Measurements from ENCODE around the gene PATJ. TPM values are rescaled to one million over a fixed set of nuclear protein-coding genes. Genes with fewer than 3 reads are reported as not detected.

The PATJ gene
- total RNA-seq, 1 experiment from 2014 or later, result 11.2 TPM

DNA sequence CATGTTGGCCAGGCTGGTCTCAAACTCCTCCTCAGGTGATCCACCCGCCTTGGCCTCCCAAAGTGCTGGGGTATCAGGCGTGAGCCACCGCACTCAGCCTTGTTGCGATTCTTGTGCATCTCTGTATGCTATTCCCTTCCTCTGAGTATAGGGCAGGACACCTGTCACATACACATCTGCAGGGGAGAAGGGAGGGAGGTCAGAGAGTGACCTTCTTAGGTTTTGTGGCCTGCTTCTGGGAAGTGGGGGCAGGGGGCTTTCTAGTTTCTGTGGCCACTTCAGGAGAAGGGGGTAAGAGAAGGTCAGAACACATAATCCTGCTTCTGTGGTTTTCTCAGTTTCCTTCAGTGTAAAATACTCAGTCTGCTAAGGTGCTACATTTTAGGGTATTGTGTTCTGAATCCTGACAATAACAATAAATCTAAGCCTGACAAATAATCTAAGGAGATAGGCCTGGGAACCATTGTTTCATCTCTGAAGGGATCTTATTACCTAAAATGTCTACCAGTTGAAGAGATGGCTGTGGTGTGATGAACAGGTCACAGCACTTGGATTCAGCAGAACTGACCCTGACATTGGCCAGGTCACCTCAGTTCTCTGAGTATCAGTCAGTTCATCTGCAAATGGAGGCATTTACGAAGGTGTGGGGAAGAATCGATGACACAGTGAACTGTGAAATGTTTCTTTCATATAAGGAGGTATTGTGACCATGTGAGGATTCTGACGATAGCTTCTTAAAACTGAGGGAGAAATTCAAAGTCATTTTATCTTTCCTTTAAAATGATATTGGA lies 239.8 kb downstream of the PATJ start:
- DNase-seq (ENCODE audit: low spot score), result no peak

DNA sequence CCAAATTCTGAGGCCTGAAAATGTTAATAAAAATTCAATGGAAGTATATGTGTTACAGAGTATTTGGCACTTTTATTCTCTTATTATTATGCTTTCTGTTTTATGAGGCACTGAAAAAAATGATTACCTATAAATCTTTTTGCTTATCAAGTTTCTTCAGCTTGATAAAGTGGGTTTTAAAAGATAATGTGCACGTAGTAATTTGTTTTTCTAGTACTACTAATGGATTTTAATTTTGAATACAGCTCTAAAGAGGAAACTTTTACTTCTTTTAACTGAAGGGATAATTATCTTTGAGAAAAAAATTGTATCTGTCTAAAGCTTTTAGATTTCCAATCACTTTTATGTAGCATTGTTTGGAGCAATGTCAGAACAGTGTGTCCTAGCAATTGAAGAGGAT lies 241.0 kb downstream of the PATJ start:
- DNase-seq (ENCODE audit: low spot score), result no peak

DNA sequence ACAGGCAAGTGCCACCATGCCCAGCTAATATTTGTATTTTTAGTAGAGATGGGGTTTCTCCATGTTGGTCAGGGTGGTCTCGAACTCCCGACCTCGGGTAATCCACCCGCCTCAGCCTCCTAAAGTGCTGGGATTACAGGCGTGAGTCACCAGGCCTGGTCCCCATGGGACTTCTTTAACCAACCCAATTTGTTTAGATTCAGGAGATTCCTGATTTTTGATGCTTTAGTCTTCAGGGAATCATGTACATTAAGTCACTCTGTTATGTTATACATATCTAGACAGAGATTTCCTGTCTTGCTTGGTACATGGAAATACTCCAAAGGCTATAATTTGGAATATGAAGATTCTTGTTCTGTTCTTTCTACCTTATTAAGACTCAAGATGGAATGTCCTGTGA lies 250.0 kb downstream of the PATJ start:
- no peak for DNase-seq (ENCODE audit: low spot score)

DNA sequence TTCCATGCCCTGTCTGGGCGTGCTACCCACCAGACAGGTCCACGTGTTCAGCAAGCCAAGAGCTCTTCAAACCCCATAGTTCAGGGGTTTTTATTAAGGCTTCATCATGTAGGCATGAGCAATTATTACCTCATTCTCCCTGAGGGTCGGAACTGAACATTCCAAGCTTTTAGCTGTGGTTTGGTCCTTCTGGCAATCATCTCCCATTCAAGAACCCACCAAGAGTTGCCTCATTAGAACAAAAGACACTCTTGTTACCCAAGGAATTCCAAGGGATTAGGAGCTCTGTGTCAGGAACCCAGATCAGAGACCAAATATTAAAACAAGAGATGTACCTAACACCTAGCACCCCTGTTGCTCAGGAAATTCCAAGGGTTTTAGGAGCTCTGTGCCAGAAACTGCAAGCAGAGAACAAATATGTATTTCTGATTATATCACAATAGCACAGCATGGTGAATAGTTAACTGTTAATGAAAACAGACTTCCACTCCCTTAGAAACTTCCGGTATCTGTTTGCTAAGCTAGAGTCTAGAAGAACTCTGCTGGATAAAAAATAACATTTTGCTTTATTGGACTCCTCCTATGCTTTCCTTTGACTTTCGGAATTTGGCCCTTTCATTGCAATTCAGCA lies 251.2 kb downstream of the PATJ start:
- DNase-seq (ENCODE audit: low spot score), result no peak

DNA sequence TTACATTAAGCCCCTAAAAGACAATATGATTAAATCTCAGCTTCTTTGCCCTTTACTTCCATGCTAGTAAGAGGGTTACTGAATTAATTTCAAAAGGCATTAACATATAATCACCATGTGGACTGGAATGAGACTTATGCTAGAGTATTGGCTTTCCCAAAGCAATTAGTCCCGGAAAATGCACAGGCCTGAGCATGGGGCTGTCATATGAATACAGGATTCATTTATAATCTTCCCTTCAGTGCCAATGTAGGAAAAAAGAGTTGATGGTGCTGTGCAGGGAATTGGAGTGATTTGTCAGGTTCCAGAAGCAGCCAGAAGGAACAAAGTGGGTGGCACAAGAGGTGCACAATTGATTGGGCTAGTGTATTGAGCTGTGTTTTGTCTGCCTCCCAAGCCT lies 253.4 kb downstream of the PATJ start:
- DNase-seq (ENCODE audit: low spot score), result no peak

DNA sequence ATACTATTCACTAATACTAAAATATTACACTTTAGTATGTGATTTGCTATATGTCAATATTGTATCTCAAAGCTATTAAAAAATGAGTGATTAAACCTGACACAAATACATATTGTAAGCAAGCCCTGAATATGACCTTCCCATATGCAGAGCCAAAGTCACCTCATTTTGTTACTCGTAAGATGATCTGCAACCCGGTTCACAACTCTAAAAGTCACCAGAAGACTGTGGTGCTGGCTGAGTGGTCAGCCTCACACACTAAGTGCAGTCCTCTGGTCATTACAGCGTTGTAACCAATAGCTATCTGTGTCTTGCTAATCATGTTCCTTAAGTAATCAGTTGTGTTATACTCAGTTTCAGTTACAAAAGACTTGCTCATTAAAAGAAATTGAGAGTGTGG lies 254.8 kb downstream of the PATJ start:
- no peak for DNase-seq (ENCODE audit: low spot score)

DNA sequence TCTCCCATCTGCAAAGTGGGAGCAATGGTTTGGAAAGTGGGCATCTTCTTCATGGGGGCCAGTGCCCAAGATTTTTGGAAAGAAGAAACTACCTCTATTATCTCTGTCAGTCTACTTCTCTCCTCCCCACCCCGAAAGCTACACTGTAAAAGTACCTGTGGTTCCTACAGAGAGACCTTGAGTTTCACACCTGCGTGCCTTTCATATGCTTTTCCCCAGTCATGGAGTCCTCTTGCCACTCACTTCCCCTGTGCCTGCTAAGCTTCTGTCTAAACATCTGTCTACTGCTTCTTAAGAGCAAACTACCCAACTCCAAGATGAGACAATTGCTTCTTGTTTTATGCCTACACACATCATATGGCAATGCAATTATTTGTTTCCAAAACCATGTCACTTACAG lies 261.5 kb downstream of the PATJ start:
- no peak for DNase-seq (ENCODE audit: low spot score)

DNA sequence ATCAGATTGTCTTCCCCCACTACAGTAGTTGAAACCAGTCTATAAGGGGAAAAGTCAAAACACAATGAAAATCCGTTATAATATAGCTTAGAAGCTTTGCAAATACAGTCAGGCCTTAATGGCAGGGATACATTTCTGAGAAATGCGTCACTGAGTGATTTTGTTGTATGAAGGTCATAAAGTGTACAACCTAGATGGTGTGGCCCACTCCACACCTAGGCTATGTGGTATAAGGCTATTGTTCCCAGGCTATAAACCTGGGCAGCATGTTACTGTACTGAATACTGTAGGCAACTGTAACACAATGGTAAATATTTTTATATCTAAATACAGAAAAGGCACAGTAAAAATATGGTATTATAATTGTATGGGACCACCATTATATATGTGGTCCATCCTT lies 264.4 kb downstream of the PATJ start:
- no peak for DNase-seq (ENCODE audit: low spot score)

DNA sequence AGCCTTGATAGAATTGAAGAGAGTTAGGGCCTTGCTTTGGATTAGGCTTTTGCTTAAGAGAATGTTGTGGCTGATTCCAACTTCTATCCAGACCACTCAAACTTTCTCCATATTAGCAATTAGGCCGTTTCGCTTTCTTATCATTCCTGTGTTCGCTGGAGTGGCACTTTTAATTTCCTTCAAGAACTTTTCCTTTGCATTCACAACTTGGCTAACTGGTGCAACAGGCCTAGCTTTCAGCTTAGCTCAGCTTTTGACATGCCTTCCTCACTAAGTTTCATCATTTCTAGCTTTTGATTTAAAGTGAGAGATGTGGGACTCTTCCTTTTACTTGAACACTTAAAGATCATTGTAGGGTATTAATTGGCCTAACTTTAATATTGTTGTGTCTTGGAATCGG lies 268.7 kb downstream of the PATJ start:
- no peak for DNase-seq (ENCODE audit: low spot score)

DNA sequence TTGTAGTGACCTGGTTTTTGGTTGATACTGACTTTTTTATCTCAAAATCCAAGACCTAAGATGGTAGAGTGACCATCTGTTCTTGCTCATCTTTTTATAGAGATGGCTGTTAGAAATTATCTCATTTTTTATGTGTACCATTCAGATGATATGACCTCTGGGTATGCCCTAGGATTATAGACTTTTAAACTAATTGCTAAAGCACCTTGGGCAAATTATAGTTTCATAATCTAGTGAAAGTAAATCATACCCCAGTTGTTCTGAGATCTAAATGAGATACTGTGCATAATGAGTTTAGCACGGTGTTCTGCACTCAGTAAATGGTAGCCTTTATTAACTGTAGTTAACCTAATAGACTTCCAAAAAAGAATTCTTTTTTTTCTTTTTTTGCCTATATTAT lies 269.8 kb downstream of the PATJ start:
- DNase-seq (ENCODE audit: low spot score), result no peak

DNA sequence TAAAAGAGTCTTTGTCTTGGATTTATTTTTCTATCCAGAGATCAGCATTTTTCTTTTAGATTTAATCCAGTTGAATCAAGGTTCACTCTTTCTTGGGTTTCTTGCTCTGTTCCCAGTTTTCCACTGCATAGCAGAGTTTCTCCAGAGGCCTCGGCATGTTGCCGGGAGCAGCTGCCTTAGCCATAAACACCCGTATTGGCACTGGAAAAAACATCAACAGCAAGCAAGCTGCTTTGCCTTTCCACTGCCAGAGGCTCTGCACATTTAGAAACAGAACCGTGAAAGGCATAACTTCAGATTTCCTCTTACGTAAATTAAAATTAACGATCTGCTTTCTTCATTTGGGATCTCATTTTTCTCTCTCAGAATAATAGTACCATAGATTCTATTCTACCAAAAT lies 270.6 kb downstream of the PATJ start:
- DNase-seq (ENCODE audit: low spot score), result no peak

DNA sequence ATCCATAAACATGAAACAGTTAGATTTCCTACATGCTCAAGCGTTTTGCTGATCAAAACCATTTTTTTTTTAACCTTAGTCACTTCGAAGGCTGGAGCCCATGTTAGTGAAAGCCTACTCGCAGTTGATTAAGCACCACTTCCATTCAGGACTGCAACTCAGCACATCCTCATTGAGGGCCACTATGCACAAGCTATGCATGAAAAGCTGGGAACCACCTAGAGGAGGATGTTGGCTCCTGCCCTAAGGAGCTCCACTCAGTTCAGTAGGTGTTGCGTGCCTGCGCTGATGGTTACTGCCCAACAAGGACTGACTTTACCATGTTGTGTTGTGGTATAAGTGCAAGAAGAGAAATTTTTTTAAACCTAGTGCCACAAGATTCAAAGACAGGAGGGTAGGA lies 271.0 kb downstream of the PATJ start:
- no peak for DNase-seq (ENCODE audit: low spot score)

DNA sequence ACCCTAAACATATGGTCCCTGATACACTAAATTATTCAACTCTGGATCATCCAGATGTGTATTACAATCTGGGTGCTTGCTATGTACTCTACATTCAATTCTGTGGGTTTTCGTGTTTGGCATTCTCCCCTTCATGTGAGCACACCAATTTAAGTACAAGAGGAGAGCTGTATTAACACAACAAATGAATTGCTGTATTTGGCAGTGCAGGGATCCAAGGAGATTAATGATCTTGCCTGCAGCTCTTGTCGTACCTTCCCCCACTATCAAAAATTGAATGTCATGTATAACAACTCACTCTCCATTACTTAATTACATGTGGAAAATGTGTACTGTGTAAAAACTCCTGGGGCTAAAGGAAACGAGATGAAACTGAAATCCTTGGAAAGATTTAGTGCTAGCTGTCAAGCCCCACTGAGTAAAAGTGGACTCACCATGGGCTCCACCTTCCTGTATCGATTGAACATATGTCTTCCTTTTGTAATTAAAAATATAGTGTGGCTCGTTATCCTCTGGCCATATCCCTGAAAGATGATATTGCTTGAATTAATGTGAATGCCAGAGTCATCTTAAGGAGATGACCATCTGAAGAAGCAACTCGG lies 280.2 kb downstream of the PATJ start:
- DNase-seq (ENCODE audit: low spot score), result no peak

DNA sequence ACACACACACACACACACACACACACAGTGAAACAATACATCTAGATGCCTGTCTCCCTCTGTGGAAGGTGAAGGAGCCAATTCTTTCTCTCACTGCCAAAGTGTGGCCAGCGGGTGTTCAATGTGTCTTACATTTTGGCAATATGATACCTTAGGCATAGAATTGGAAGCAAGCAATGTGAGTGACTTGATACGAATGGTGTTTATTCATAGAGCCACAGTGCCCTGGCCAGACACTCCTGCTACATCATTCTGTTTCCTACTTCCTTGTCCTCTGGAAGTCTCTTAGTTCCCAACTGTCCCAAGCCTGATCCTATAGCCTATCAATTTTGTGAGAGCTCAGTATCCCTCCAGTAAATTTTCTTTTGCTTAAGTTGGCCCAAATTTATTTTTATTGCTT lies 282.4 kb downstream of the PATJ start:
- DNase-seq (ENCODE audit: low spot score), result no peak

DNA sequence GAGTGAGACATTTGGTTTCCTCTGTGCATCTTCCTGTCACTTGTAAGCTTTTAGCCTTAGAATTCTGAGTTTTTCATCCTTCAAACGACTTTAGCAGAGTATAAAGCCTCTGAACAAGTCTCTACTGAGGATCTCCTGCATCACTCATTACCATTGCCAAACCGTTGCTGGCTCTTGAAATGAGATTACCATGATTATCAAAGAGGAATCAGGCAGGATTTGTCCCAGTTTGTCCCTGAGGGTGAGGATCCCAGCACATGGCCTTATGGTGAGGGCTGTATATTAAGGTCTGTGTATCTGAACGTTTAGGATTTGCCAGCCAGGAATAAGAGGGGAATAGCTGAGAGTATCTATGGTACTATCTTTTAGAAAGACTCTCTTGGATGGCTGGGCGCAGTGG lies 282.9 kb downstream of the PATJ start:
- DNase-seq (ENCODE audit: low spot score), result no peak

DNA sequence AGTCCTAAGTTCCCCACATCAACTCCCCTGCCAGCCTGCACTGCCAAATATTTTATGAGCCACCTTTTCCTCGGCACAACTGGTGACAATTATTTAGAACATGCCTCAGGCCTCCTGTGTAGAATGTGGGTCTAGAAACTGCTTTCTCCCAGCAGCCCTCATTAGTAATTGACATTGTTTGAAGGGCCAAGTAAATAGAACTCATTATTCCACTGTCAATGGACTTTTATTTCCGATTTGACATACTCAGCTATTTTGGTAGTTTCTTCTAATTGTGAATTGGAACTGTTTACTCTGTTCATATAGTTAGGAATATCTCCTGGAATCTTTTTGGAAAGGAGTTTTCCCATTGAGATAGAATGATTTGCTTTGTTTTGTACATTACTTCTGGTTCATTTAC lies 283.6 kb downstream of the PATJ start:
- no peak for DNase-seq (ENCODE audit: low spot score)

DNA sequence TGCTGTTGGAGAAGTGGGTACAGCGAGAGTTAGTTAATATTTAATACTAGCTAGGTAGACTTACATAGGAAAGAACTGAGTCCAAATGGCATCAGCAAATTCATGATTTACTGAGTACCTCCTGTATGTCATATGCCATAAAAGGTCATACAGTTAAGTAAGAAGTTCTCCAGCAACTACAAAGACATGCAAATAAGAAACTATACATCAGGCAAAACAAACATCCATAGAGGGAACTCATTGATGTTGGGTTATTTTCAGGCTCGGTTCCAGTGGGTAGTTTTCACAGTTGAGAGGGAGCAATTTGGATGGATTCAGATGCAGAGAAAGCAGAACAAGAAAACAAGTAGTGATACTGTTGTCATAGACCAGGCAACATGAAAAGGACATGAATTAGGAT lies 287.4 kb downstream of the PATJ start:
- DNase-seq (ENCODE audit: low spot score), result no peak

DNA sequence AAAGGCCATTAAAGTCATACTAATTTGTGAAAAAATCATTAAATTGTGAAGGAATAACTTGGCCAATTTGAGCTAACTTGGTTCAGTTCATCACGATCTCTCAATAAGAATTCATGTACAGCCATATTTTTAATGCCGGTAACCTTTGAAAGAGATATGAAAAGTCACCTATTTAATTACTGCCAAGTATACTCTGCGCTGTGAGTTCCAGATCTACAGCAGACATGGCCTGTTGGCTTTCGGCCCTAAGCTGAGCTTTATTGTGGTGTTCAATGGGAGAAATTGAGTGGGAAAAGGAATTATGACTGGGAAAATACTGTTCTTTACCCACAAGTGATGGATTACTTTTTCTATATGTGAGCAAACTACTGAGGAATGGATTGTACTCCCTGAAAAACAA lies 292.5 kb downstream of the PATJ start:
- no peak for DNase-seq (ENCODE audit: low spot score)

DNA sequence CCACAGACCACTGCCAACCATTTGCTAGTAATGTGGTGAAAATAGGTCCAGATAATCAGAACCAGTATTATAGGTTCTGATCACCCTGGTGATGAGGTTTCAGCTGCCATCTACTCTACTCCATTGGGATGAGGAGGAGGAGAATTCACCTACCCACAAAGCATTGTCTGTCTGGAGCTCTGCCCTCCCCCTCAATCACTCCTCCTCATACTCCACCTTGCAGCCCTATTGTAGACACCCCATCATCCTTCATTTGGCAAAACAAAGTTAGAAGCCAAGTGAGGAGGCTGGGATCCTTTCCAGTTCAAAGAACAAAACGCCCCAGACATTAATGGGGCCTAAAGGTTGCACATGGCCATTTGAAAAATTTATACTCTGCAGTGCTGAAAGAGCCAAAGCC lies 295.0 kb downstream of the PATJ start:
- DNase-seq (ENCODE audit: low spot score), result no peak

DNA sequence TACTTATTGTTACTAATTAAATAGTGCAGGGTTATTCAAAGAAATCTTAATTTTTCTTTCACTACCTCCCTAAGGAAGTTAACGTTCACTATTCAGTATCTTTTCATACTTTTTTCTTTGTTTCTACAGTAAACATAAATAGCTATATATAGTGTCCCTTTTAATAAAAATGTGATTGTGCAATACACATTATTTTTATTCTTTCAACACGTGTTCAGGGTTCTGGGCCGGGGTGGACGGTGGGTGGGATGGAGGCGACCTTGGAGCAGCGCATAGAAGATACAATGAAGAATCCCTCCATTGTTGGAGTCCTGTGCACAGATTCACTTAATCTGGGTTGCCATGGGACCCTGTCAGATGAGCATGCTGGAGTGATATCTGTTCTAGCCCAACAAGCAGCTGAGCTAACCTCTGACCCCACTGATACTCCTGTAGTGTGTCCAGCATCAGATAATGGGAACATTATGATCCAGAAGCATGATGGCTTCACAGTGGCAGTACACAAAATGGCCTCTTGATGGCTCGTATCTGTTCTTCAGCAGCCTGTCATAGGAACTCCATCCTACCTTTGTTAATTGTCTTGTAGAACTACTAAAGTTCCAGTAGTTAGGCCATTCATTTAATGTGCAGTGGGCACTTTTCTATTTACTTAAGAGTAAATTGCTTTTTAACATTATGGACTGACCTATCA lies 296.5 kb downstream of the PATJ start:
- DNase-seq (ENCODE audit: low spot score), result no peak

DNA sequence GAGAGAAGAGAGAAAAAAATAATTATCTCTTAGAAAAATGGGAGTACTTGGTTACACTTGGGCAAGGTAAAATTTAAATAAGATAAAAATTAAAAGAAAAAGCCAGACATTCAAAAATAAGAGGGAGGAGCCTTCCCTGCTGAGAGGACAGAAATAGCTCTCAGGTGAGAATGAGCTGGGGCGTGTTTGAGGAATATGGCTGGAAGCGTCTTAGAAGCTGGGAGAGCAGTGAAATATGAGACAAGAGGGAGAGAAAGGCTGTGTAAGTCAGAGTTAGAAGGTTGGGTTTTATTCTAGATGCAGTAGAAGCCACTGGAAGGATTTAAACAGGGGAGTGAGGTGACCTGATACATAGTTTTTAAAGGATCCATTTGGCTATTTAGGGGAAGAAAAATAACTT lies 298.2 kb downstream of the PATJ start:
- no peak for DNase-seq (ENCODE audit: low spot score)

DNA sequence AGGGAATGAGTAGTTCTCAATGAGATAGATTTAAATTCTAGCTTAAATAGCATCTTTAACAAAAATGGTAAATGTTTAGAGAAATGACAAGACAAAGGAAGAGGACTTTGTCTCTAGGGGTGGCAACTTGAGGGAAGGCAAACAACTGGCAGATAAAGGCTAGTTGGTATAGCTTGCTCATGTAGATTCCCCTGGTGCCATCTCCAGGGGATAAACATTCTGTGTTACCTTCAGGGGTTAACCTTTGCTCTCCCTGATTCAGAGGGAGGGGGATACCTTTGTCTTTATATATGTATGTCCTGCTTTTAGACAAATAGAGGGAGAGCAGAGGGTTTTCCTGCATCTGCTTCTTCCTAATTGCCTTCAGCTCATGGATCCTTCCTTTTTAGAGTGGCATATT lies 298.7 kb downstream of the PATJ start:
- no peak for DNase-seq (ENCODE audit: low spot score)

DNA sequence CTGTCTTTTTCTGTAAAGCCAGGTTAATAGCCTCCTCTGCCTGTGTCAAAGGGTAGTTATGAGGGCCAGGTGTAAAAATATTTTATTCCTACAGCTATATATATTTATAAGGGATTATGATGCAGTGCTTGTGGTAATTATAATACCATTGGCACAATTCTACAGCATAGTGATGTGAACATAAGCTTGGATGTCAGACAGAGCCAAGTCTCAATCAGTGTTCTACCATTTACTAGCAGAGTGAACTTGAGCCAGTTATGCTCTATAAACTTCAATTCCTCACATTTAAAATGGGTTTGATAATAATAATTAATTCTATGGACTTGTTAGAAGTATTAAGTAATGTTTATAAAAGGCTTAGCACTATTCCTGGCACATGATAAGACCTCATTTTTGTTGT lies 300.9 kb downstream of the PATJ start:
- DNase-seq (ENCODE audit: low spot score), result no peak
